DMS 273 treated with DMSO at 0.1 percent for 48 hours (cell line): ENCODE measurements around the gene GFOD1.

Experiments used
- DNase-seq: peaks from one replicate; lab custom pipeline; 2025; lab: John Stamatoyannopoulos, UW

Gene GFOD1

DNA sequence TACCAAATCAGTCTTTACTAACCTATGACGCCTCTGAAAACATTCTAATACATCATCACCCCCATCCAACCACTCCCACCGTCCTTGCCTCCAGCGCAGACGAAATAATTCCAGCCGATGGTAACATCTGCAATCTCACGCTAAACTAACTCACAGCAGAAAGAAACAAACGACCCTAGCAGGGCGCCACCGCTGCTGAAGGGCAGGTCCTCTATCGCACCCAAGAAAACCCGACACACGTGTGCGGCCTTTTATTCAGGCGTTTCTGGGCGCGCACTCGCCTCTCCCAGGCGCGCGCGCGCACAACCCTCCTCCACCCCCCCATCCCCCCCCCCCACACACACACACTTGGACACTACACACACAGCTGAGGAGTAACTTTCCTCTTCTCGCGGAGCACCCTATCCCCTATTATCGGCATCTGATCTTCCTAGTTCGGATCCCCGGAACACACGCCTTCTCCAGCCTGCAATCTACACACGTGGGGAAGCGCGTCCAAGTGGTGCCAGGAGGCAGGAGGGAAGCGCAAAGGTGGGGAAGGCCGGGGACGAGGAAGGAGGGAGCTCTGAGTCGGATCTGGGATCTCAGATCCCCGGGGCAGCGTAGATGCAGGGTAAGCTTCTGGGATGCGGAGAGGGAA, 1.4 kb downstream of the GFOD1 start:
- DNase-seq = peak; percentile 15

DNA sequence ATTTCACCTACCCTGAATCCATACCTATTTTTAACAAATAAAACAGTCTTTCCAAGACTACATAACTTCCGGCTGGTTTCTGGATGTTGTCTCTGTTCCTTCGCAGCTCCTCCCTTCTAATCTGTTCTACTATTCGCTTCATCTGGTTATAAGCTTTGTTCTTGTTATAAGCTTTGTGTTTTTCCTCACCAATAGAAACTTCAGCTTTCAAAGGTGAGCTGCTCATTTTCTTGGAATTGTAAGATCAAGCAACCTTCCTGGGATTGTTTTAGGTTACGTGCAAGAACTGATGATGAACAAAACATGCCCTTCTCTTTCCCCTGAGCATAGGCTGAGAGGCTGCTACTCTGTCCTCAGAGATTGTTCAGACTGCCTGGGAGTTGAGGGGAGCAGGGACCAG, 2.1 kb downstream of the GFOD1 start:
- DNase-seq = no peak

DNA sequence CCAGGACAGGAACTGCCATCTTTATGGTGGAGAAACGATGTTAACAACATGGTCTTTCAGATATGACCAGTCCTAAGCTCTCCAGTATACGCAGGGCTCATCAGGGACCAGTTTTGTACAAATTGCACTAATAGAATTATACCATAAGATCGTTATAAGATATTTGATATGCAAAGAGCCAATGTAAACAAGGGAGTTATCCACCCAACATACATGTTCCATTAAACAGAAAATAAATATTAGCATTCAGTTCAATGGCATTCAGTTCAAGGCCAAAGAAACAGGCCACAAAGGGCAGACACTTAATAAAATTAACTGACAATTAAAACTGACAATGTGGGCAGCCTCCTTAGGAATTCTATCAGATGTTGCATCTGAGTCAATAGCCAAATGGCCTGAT, 2.6 kb downstream of the GFOD1 start:
- DNase-seq = no peak

DNA sequence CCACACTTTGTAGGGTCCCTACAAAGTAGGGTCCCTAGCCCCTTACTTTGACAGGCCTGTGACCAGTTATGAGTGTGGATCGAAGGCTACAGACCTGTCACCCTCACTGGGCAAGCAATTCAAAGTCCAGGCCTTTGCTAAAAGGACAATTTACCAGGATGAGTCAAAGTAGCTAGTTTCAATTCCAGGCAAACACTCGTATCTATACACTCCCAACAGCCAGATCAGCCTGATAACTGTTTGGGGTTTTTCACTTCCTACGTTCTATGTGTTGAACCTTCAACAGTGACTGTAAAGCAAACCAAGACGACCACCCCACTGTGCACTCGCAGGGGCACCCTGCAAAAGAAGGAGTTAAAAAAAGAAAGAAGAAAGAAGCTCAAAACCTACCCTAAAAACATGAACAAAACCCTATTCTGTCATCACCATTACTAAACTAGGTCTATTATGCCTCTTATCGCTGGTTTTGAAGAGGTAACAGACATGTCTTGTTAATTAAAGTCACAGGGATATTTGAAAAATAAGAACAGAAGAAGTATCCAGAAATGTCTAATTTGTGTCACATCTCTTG, 3.2 kb downstream of the GFOD1 start:
- DNase-seq = no peak

DNA sequence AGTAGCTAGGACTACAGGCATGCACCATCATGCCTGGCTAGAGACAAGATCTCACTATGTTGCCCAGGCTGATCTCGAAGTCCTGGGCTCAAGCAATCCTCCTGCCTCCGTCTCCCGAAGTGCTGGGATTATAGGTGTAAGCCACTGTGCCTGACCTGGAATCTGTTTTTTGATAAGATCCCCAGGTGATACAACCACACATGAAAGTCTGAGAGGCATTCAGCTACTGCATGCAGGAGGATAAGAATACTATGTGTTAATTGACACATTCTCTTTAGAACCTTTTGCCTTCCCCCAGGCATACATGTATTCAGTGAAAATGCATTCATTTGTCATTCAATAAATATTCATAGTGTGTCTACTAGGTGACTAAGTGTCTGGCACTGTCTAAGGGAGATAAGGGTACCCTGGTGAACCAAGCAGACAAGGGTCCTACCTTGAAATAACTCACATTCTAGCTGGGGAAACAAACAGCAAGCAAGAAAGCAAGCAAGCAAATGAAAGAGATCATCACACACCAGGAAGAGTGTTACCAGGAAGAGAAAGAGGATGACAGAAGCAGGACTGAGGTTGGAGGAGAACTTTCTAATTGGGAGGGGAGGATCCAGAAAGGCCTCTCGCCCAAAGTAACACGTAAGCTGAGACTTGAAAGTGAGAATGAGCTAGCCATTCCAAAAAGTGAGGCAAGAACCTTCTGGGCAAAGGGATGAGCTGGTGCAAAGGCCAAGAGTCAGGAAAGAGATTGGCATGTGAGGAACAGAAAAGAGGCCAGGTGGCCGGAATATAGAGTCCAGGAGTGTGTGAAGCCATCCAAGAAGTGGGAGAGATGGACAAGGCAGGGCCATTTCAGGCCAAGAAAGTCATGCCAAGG, 6.5 kb downstream of the GFOD1 start:
- DNase-seq = peak; percentile 9

DNA sequence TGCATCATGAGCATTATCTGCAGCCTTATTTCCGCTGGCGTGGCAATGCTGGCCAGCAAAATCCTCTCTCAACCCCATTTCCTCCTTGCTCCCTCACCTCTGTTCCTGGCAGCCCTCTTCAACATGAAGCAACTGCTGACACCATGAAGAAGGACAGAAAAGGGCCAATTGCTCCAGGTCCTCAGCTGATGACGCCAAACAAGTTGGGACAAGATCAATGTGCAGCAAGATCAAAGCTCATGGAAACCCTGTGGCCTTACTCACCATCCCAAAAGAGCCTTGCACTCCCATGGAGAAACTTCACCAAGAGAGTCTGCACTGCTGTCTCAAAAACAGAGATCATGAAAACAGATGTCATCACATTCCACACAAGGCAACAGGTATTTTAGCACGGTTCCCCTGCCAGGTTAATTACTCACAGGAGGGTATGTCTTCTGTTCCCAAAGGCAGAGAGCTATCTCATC, 7.4 kb downstream of the GFOD1 start:
- DNase-seq = no peak

DNA sequence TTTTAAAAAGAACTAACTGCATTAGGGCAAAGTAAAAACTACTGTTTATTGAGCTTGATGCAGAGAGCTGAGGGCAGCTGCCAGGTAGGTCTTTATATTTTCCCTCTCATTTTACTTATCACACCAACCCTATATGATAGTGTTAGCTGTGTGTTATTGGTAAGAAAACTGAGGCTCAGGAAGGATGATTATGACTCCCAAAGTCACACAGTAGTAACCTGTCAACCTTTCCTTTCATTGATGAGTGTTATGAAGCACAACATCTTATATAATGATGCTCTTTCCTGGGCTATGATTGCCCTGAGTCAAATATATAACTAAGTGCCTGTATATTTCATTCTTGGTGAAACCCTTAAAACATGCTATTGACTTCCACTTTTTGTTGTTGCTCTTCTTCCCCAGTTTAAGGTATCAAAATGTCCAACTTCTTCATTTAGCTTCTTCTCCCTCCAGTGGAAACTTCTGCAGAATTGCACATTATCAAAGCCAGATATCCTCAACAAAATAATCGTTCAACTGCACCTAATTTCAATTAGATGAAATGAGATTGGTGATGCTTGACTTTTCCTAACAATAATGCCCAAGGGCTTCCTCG, 8.1 kb downstream of the GFOD1 start:
- DNase-seq = no peak

DNA sequence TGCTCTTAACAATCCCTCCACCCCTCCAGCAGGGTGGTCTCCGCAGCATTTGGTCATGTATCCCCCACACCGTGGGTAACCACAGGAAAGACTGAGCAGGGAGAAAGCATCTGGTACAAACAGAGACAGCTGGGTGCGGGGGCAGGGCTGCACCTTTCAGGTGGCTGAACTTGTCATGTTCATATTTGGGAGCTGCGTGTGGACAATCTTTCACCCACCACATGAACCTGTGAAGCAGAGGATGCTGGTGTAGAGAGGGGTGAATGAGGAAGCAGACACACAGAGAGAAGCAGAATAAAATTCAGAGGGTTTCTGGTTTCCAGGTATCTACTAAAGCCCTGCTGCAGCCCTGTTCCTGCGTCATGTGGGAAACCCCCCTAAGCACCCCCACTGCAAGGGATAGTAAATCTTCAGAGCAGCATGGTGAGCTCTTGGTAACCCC, 8.9 kb downstream of the GFOD1 start:
- DNase-seq = no peak

DNA sequence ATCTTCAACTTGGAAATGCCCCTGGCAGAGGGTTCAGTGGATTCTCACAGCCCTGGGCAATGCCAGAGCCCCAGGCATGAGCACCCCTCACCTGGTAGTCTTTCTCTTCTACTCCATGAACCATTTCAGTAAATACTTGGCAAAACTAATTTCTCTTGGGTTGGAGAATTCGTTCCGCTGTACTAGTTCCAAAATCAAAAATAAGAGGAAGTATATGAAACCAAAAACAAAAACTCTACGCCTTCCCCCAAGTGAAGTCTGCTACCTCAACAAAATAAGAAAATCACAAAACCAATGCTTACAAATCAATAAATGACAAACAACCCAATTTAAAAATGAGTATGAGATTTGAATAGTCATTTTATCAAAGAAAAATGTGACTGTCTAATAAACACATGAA, 12.6 kb downstream of the GFOD1 start:
- DNase-seq = no peak

DNA sequence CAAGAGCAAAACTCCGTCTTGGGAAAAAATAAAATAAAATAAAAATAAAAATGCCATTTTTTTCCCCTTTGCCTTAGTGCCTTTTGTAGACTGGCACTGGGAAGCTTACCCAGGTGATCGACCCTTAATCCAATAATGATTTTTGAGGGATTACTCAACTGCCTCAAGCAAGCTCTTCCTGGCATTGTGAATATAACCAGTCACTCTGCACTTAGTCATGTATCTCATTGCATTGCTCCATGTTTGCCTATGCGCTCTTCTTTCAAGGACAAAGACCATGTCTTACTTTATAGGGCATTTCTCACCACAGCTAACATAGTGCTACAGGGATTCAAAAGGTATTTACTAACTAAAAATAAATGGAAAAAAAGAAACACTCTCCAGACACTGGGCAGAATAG, 13.0 kb downstream of the GFOD1 start:
- no peak for DNase-seq

DNA sequence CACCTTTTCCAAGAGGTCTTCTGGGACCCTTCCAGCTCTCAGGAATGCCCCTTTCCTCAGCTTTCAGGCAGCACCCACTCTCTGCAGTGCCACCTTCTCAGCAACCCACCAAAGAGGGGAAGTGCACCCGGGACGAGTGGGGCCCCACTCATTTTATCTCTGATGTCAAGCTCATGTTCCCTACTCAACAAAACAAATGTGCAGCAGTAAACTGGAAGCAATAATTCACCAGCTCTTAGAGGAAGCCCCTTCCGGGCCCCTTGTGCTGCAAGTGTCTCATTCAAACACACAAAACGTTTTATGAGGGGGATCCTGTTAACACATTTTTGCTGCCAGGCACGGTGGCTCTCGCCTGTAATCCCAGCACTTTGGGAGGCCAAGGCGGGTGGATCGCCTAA, 13.6 kb downstream of the GFOD1 start:
- no peak for DNase-seq

DNA sequence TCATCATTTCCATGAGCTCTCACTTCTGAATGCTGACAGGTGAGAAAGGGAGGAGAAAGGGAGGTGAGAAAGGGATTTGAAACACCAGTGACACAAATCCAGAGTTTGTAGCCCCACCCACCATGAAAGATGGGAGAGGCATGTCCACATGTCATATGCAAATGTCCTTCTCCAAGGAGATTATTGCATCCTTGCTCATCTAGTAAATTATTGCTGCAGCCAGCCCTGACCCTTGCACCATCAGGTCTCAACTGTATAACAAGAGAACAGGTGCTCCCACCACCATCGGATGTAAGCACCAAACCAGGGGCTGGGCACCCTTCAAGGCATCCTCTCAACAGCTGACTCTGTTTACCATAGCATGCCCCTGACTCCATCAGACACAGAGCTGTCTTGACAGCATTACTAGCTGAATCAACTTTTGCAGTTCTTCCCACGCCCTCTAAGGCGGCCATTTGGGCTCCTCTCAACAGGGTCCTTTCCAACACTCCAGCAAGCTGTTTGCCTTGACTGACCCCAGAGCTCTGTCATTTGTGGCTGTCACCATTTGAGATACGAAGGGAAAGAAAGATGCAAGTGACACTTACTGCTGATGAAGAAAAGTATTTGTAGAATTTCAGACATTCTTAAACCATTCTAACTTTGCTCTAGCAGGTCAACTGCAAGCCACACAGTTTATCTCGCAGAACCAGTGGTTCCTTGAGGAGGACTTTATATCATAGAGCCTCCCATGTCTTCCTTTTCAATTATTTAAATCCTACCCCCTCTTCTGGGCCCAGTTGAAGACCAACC, 14.2 kb downstream of the GFOD1 start:
- DNase-seq = no peak

DNA sequence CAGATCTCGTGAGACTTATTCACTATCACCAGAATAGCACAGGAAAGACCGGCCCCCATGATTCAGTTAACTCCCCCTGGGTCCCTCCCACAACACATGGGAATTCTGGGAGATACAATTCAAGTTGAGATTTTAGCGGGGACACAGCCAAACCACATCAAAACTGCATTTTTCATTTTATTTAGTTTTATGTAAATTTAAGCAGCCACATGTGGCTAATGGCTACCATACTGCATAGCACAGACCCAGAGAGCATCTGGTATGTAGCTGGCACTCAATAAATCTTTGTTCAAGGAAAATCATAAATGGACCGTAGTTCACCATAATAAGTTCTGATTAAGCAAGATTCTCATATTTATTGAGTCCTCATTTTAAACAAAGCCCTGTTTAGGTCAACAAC, 15.3 kb downstream of the GFOD1 start:
- DNase-seq = no peak

DNA sequence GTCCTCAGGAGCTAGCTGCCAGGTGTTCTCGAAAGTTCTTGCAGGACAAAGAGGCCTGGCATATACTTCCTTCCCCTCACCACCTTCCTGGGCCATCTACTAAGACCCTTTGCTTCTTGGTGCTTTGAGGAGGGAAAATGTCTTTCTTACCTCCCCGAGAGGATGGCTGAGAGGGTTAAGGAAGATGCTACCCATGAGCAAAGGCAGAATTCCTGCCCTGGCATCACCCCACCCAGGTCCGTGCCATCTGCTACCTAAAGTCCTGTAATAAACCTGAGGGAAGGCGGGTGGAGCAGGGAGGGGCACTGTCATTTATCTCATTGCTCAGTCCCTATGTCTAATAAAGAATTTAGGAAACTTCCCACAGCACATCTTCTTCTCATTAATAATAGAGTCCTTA, 16.2 kb downstream of the GFOD1 start:
- no peak for DNase-seq

DNA sequence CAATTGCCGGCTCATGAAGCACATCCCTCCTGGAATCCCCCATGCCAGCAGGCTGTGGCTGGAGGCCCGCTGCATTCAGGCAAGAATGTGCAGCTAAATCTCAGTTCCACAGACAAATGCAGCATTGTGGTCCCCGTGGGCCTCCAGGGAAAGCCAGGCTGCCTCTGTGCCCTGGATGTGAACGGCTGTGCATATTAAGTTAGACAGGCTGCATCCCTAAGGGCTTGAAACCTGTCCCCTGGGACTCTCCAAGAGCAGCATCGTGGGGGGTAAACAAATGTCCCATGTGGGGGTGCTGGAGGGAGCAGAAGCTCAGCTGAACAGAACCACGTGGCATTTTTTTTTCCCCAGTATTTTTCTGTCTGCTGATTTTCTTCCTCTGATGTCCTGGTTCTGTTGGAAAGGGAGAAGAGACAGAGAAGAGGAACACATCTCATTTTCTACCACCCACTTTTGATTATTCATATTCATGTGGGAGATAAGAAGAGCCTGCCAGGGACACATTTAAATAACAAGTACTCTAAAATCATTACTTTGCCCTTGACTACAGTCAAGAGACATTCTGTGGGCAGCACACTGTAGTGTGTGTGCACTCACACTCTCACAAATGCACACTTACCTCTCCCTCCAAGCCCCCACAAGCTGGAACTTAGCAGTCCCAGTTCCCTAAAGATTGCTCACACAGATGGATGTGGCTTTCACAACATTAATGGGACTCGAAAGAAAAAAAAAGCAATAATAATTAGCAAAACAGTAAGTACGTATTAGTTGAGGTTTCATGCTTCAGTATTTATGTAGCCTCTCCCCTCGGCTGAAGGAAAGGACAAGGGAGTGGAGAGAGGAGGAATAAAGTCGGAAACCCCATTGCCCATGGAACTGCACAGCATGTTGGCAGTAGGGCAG, 16.9 kb downstream of the GFOD1 start:
- DNase-seq = no peak

DNA sequence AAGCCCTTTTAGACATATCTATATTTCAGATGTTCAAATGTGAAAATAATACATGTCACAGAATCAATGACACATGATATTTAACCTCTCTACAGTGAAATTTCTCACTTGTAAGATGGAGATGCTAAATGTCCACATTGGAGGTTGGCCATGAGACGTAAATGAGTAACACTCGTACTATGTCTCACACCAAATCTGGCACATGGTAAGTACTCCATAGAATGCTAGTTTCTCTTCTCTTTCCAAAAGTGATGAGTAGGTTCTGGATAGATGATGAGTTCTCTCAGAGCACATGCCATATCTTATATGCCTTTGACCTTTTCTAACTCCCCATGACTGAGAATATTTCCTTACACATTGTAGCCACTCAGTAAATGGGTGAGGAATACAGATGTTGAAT, 17.7 kb downstream of the GFOD1 start:
- no peak for DNase-seq

DNA sequence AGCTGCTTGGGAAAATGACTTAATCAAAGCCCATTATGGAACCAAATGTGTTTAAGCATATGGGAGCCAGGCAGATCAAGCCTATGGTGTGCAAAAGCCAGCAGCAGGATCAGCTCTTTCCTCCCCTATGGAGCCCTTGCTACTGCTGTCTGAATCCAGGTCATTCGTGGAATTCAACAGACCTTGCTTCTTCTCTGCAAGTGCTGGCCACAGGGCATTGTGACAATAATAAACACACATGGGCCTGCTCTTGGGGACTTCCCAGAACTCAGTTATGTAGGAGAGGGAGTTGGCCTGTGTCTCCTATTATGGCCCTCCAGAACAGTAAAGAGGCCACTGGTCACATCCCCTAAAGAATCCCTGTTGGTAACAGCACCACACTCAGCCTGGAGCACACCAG, 18.6 kb downstream of the GFOD1 start:
- DNase-seq = no peak

DNA sequence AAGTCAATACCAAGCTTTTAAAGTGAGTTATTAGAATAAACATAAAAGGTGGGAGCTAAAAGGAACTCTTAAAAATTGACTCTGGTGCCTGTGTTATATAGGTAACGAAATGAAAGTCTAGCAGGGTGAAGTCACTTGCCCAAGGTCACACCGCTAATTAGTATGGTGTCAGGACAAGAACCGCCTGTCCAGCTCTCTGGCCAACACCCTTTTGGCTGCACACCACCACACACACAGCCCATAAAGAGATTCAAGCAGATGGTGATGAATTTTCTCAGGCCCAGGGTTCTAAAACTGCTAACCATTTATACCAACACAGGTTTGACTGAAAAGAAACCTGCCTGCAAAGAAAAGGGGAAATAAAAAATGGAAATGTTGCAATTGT, 20.2 kb downstream of the GFOD1 start:
- DNase-seq = no peak

DNA sequence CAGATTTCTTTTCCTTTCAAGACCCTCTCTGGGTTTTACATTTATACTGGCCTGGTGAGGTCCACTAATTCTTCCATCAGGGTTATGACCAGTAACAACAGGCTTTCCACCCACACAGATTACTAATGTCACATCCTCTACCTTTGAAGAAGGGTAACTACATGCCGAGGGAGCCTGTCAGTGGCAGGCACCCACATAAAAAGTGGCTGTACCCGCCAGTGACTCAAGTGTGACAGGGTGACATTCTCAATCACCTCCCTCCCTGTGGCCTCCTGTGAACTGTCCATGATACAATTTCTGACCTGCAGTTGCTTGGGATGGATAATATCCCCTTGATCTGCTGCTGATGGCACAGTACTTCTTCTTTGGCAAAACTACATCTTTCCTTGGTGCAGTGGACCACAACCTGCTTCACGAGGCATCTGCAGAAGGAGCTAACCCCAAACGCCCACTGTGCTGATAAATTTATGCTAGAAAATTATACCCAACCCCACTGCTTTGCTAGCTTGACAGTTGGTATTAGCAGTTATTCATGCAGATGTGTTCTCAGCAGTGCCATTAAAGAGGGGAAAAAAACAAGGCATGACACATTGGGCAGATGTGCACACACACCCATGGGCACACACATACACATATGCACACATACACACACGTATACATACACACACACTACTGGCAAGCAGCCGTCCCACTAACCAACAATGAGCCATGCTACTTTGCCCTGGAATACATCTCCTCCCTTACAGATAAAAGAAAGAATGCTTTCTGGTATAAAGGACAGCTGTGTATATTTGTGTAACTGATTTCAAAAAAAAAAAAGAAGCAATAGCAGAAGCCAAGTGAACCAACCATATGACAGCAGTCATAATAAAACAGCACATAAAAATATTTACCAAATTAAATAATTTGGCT, 20.8 kb downstream of the GFOD1 start:
- DNase-seq = no peak

DNA sequence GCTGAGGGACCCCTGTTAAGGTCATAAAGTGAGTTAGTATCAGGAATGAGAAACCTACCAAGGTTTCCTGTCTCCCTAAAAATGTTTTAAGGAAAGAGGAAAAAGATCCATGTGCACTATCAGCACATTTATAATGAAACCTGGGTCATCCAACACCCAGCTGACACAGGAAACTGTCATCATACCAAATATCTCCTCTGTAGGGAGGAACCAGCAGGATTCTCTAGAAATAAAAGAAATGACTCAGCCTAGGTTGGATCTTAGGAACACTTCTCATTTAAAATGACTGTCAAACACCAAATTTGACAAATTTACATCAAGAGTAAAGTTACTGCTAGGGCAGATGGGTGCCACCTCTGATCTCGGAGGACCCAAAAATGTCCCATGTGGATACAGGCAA, 21.7 kb downstream of the GFOD1 start:
- DNase-seq = no peak
